HCT116 (cell line): ENCODE measurements around the gene TNFRSF21. TPM values are rescaled to one million over a fixed set of nuclear protein-coding genes. Genes with fewer than 3 reads are reported as not detected.

ENCODE experiments used
- ATAC-seq: fragments of 200-7000 bp; cut with Tn5 transposase; 2 replicates; pipeline ENCODE4 v1.9.1; 2020; ENCODE audit warnings: mild to moderate bottlenecking, moderate library complexity
- BruUV-seq: library from RNA; stranded (reverse); fragments of 400-500 nt; replicated peaks from 2 replicates; lab custom pipeline; 2021; lab: Mats Ljungman, UMichigan
- CTCF ChIA-PET: fragments of 300-600 bp; sonication (Branson Sonifier 250); formaldehyde crosslinking; loops from one replicate; lab custom pipeline; 2021; ENCODE audit warnings: antibody characterized with exemption; lab: Charles Lee
- POLR2A ChIA-PET: fragments of 300-600, 350-600 bp; sonication (Branson Sonifier 250); formaldehyde crosslinking; loops from one replicate; lab custom pipeline; 2021; ENCODE audit warnings: antibody characterized with exemption; lab: Charles Lee
- RAD21 ChIA-PET, 2 experiments: fragments of 300-600 bp; sonication (Branson Sonifier 250); formaldehyde crosslinking; loops; one replicate each; lab custom pipeline; 2023; ENCODE audit warnings: low total read pairs in 2 of 2; ENCODE audit not compliant: uncharacterized antibody in 2 of 2, unreplicated experiment in 2 of 2, low non-redundant PET in 1 of 2; lab: Charles Lee
- DNase-seq: peaks from one replicate; pipeline ENCODE4 v3.0.0-alpha.2; 2010; ENCODE audit warnings: low read depth, low spot score
- H2AFZ ChIP-seq: fragments of 200-600 bp; shearing (Covaris generic), sonication (generic); 2 replicates; pipeline ENCODE4 v1.6.1; 2017; ENCODE audit warnings: low read depth, mixed run types, mixed read lengths, antibody characterized with exemption, low read length; ENCODE audit not compliant: poor library complexity, severe bottlenecking
- H3K27ac ChIP-seq: 2 replicates; pipeline ENCODE4 v1.5.1; 2012; ENCODE audit warnings: low read depth, low read length
- H3K27me3 ChIP-seq: fragments of 200-600 bp; sonication (generic); 2 replicates; pipeline ENCODE4 v1.6.1; 2016; ENCODE audit warnings: mixed run types, low read length, mixed read lengths; ENCODE audit not compliant: insufficient read depth
- H3K36me3 ChIP-seq, 2 experiments: fragments of 200-500 bp in 1 of 2; fragments of 200-600 bp in 1 of 2; sonication (Bioruptor generic) in 1 of 2; sonication (generic) in 1 of 2; 2 replicates each; pipeline versions ENCODE4 v1.5.1 to v1.6.1; 2014 to 2016; ENCODE audit warnings: low read length in 2 of 2, inconsistent platforms in 1 of 2, mixed read lengths in 1 of 2, mixed run types in 1 of 2; ENCODE audit not compliant: insufficient read depth in 2 of 2, control insufficient read depth in 1 of 2
- H3K4me1 ChIP-seq, 2 experiments: fragments of 200-600 bp in 1 of 2; sonication (generic) in 1 of 2; 2 replicates each; pipeline versions ENCODE4 v1.5.1 to v1.6.1; 2012 to 2017; ENCODE audit warnings: low read length in 2 of 2, inconsistent platforms in 1 of 2, mild to moderate bottlenecking in 1 of 2, mixed read lengths in 1 of 2, mixed run types in 1 of 2, moderate library complexity in 1 of 2; ENCODE audit not compliant: insufficient read depth in 2 of 2, control insufficient read depth in 1 of 2
- H3K4me2 ChIP-seq: fragments of 200-600 bp; sonication (generic); 2 replicates; pipeline ENCODE4 v1.6.1; 2017; ENCODE audit warnings: mixed run types, low read length, mixed read lengths
- H3K4me3 ChIP-seq, 2 experiments: fragments of 200-600 bp in 1 of 2; sonication (generic) in 1 of 2; replicated peaks in 1 of 2; 2 replicates each; pipeline ENCODE4 v1.5.1; 2011 to 2016; ENCODE audit warnings: low read length in 2 of 2, control low read depth in 1 of 2, low read depth in 1 of 2, mild to moderate bottlenecking in 1 of 2, mixed read lengths in 1 of 2, mixed run types in 1 of 2
- H3K79me2 ChIP-seq: fragments of 200-600 bp; sonication (generic); 2 replicates; pipeline ENCODE4 v1.6.1; 2017; ENCODE audit warnings: mild to moderate bottlenecking, mixed run types, low read length, moderate library complexity, mixed read lengths; ENCODE audit not compliant: insufficient read depth
- H3K9ac ChIP-seq: fragments of 200-600 bp; sonication (generic); 2 replicates; pipeline ENCODE4 v1.6.1; 2016; ENCODE audit warnings: low read length, mixed read lengths
- H3K9me2 ChIP-seq: fragments of 200-600 bp; sonication (generic), shearing (Covaris generic); 2 replicates; pipeline ENCODE4 v1.6.1; 2017; ENCODE audit warnings: mixed run types, mild to moderate bottlenecking, moderate library complexity; ENCODE audit not compliant: insufficient read depth
- H3K9me3 ChIP-seq, 2 experiments: fragments of 200-500 bp in 1 of 2; fragments of 200-600 bp in 1 of 2; sonication (Bioruptor generic) in 1 of 2; sonication (generic) in 1 of 2; 2 replicates each; pipeline ENCODE4 v1.6.1; 2014 to 2017; ENCODE audit warnings: low read length in 2 of 2, mixed read lengths in 2 of 2, inconsistent platforms in 1 of 2, low read depth in 1 of 2, mild to moderate bottlenecking in 1 of 2, mixed run types in 1 of 2, moderate library complexity in 1 of 2; ENCODE audit not compliant: control insufficient read depth in 1 of 2, insufficient read depth in 1 of 2
- H4K20me1 ChIP-seq: fragments of 200-600 bp; sonication (generic), shearing (Covaris generic); 2 replicates; pipeline ENCODE4 v1.6.1; 2017; ENCODE audit warnings: mixed run types, mild to moderate bottlenecking, moderate library complexity; ENCODE audit not compliant: insufficient read depth
- CEBPB ChIP-seq: IDR thresholded peaks from 2 replicates; pipeline ENCODE4 v1.6.1; 2012; ENCODE audit warnings: low read depth
- EZH2 ChIP-seq: fragments of 200-600 bp; sonication (generic); IDR thresholded peaks from 2 replicates; pipeline ENCODE4 v1.6.1; 2017; ENCODE audit warnings: antibody characterized with exemption, mixed run types
- FOSL1 ChIP-seq: IDR thresholded peaks from 2 replicates; pipeline ENCODE4 v1.6.1; 2012; ENCODE audit warnings: low read depth
- JUND ChIP-seq: IDR thresholded peaks from 2 replicates; pipeline ENCODE4 v1.6.1; 2012
- POLR2AphosphoS5 ChIP-seq: IDR thresholded peaks from 2 replicates; pipeline ENCODE4 v1.6.1; 2011; ENCODE audit warnings: mild to moderate bottlenecking, low read depth, low read length, moderate library complexity
- RAD21 ChIP-seq: IDR thresholded peaks from 2 replicates; pipeline ENCODE4 v1.6.1; 2012; ENCODE audit warnings: low read depth, mild to moderate bottlenecking
- SIN3A ChIP-seq: IDR thresholded peaks from 2 replicates; pipeline ENCODE4 v1.6.1; 2012; ENCODE audit warnings: low read depth
- intact Hi-C: fragments of 100-400 bp; cut with micrococcal nuclease; formaldehyde crosslinking; loops from 2 replicates; pipeline ENCODE4 v1.10.0; 2022
- total RNA-seq: library from RNA; stranded (reverse); gene quantifications from one replicate; pipeline ENCODE4 v1.2.1, GENCODE V29; 2021; ENCODE audit not compliant: unreplicated experiment
- TF ChIP-seq, protein P1 (sequence below): IDR thresholded peaks from 2 replicates; pipeline ENCODE4 v1.6.1; 2012; ENCODE audit warnings: low read depth
- TF ChIP-seq, protein P2 (sequence below): IDR thresholded peaks from 2 replicates; pipeline ENCODE4 v1.6.1; 2012
- TF ChIP-seq, protein P3 (sequence below), 3 experiments: fragments of 200-600 bp in 1 of 3; sonication (generic) in 1 of 3; IDR thresholded peaks in 2 of 3; conservative IDR thresholded peaks in 1 of 3; 2 replicates each; pipeline ENCODE4 v1.5.1; 2012 to 2017; ENCODE audit warnings: low read depth in 2 of 3, low read length in 2 of 3, antibody characterized with exemption in 1 of 3, borderline replicate concordance in 1 of 3, control low read depth in 1 of 3, mild to moderate bottlenecking in 1 of 3, mixed read lengths in 1 of 3, mixed run types in 1 of 3, moderate library complexity in 1 of 3; ENCODE audit not compliant: insufficient read depth in 1 of 3

Gene TNFRSF21
- total RNA-seq, 1 experiment from 2014 or later = 48.3 TPM

DNA sequence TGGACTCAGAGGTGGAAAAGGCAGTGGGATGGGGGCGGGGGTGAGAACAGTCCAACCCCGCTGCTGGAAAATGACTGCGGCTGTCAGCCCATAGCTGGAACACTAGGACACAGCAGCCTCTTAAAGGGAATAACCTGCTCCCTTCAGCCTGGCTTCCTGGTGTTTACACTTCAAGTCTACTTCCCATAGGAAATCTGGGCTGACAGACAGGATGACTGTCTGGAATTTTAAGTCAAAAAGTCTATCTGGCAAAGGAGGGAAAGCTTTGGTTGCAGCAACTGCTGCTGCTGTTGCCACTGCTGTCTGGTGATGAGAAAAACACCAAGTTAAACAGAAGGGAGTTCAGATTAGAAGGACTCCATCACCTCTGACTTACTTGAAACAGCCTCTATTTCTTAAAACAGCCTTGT lies 44.9 kb downstream of the TNFRSF21 start:
- RAD21 ChIA-PET = no interaction called here
- H3K36me3 ChIP-seq = no peaks in the 10 kb centered on the region; a peak in 2 of 4 replicates
- TF ChIP-seq, protein P1, sequence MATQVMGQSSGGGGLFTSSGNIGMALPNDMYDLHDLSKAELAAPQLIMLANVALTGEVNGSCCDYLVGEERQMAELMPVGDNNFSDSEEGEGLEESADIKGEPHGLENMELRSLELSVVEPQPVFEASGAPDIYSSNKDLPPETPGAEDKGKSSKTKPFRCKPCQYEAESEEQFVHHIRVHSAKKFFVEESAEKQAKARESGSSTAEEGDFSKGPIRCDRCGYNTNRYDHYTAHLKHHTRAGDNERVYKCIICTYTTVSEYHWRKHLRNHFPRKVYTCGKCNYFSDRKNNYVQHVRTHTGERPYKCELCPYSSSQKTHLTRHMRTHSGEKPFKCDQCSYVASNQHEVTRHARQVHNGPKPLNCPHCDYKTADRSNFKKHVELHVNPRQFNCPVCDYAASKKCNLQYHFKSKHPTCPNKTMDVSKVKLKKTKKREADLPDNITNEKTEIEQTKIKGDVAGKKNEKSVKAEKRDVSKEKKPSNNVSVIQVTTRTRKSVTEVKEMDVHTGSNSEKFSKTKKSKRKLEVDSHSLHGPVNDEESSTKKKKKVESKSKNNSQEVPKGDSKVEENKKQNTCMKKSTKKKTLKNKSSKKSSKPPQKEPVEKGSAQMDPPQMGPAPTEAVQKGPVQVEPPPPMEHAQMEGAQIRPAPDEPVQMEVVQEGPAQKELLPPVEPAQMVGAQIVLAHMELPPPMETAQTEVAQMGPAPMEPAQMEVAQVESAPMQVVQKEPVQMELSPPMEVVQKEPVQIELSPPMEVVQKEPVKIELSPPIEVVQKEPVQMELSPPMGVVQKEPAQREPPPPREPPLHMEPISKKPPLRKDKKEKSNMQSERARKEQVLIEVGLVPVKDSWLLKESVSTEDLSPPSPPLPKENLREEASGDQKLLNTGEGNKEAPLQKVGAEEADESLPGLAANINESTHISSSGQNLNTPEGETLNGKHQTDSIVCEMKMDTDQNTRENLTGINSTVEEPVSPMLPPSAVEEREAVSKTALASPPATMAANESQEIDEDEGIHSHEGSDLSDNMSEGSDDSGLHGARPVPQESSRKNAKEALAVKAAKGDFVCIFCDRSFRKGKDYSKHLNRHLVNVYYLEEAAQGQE = no peak
- no peak for TF ChIP-seq JUND
- no peak for TF ChIP-seq EZH2
- no peak for TF ChIP-seq POLR2AphosphoS5
- no peak for TF ChIP-seq SIN3A
- TF ChIP-seq, protein P2, sequence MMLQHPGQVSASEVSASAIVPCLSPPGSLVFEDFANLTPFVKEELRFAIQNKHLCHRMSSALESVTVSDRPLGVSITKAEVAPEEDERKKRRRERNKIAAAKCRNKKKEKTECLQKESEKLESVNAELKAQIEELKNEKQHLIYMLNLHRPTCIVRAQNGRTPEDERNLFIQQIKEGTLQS = no peak
- TF ChIP-seq, protein P3, sequence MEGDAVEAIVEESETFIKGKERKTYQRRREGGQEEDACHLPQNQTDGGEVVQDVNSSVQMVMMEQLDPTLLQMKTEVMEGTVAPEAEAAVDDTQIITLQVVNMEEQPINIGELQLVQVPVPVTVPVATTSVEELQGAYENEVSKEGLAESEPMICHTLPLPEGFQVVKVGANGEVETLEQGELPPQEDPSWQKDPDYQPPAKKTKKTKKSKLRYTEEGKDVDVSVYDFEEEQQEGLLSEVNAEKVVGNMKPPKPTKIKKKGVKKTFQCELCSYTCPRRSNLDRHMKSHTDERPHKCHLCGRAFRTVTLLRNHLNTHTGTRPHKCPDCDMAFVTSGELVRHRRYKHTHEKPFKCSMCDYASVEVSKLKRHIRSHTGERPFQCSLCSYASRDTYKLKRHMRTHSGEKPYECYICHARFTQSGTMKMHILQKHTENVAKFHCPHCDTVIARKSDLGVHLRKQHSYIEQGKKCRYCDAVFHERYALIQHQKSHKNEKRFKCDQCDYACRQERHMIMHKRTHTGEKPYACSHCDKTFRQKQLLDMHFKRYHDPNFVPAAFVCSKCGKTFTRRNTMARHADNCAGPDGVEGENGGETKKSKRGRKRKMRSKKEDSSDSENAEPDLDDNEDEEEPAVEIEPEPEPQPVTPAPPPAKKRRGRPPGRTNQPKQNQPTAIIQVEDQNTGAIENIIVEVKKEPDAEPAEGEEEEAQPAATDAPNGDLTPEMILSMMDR (IDR thresholded peaks at IDR 0.05 in 2 of 3, conservative IDR thresholded peaks at IDR 0.05 in 1 of 3; ENCODE audit: borderline replicate concordance in 1 of 3, insufficient read depth in 1 of 3, low read depth in 2 of 3, low read length in 2 of 3) = no peak
- no peak for TF ChIP-seq CEBPB
- no peak for TF ChIP-seq RAD21
- no peak for TF ChIP-seq FOSL1
- H3K27ac ChIP-seq = no peak overlapping the region
- H3K9ac ChIP-seq = no peak overlapping the region
- H3K9me3 ChIP-seq = no peaks in the 10 kb centered on the region
- no peak overlapping the region for H2AFZ ChIP-seq
- CTCF ChIA-PET = no interaction called here
- intact Hi-C loops = no loop called here
- H3K4me2 ChIP-seq = no peak overlapping the region
- H3K9me2 ChIP-seq = no peaks in the 10 kb centered on the region
- H3K4me3 ChIP-seq = no peak overlapping the region
- DNase-seq (no peak), ATAC-seq (no peak)
- H3K4me1 ChIP-seq = no peaks in the 10 kb centered on the region
- POLR2A ChIA-PET = no interaction called here
- peaks cover 62% of the 10 kb centered on the region for H3K79me2 ChIP-seq
- no TSS peak for BruUV-seq
- H4K20me1 ChIP-seq = peaks cover 3% of the 10 kb centered on the region; the same call in 1 of the 2 replicates
- no peaks in the 10 kb centered on the region for H3K27me3 ChIP-seq
